Trophoblast cell (in vitro differentiated cells and primary cell): ENCODE measurements around the gene SCAMP2.

Experiments
- DNase-seq, 2 donors: peaks; one replicate each; pipeline ENCODE4 v3.0.0-alpha.2; 2016
- H2AFZ ChIP-seq: 2 replicates; pipeline ENCODE4 v1.6.1; 2013; ENCODE audit warnings: low read length, moderate library complexity, mild to moderate bottlenecking; ENCODE audit not compliant: insufficient read depth, poor library complexity
- H2AK5ac ChIP-seq: 2 replicates; pipeline ENCODE4 v1.6.1; 2013; ENCODE audit warnings: mild to moderate bottlenecking, low read length
- H2BK120ac ChIP-seq: 2 replicates; pipeline ENCODE4 v1.6.1; 2013; ENCODE audit warnings: low read length, mild to moderate bottlenecking, moderate library complexity; ENCODE audit not compliant: insufficient read depth, poor library complexity
- H2BK12ac ChIP-seq: 2 replicates; pipeline ENCODE4 v1.6.1; 2013; ENCODE audit warnings: mild to moderate bottlenecking, low read length, moderate library complexity
- H2BK5ac ChIP-seq: 2 replicates; pipeline ENCODE4 v1.6.1; 2013; ENCODE audit warnings: low read length, low read depth, moderate library complexity, mild to moderate bottlenecking; ENCODE audit not compliant: poor library complexity
- H3K14ac ChIP-seq: 2 replicates; pipeline ENCODE4 v1.6.1; 2013; ENCODE audit warnings: mild to moderate bottlenecking, low read length
- H3K18ac ChIP-seq: 2 replicates; pipeline ENCODE4 v1.6.1; 2013; ENCODE audit warnings: mild to moderate bottlenecking, low read length
- H3K23ac ChIP-seq: 2 replicates; pipeline ENCODE4 v1.6.1; 2013; ENCODE audit warnings: low read length
- H3K27ac ChIP-seq: 2 replicates; pipeline ENCODE4 v1.5.1; 2013; ENCODE audit warnings: low read depth, mild to moderate bottlenecking, inconsistent platforms, low read length, moderate library complexity
- H3K27me3 ChIP-seq: 2 replicates; pipeline ENCODE4 v1.6.1; 2013; ENCODE audit warnings: inconsistent platforms, mild to moderate bottlenecking, low read length, moderate library complexity; ENCODE audit not compliant: insufficient read depth
- H3K36me3 ChIP-seq, 2 experiments: 1 replicate in 1 of 2; 2 replicates in 1 of 2; pipeline ENCODE4 v1.6.1; 2013; ENCODE audit warnings: low read length in 2 of 2, mild to moderate bottlenecking in 2 of 2, moderate library complexity in 1 of 2; ENCODE audit not compliant: insufficient read depth in 2 of 2, control insufficient read depth in 1 of 2
- H3K4ac ChIP-seq: 2 replicates; pipeline ENCODE4 v1.6.1; 2013; ENCODE audit warnings: low read depth, mild to moderate bottlenecking, low read length, moderate library complexity
- H3K4me1 ChIP-seq, 2 experiments: 1 replicate in 1 of 2; 2 replicates in 1 of 2; pipeline ENCODE4 v1.6.1; 2013; ENCODE audit warnings: low read length in 2 of 2, mild to moderate bottlenecking in 2 of 2, moderate library complexity in 1 of 2; ENCODE audit not compliant: insufficient read depth in 2 of 2, control insufficient read depth in 1 of 2
- H3K4me2 ChIP-seq: 2 replicates; pipeline ENCODE4 v1.6.1; 2013; ENCODE audit warnings: inconsistent platforms, mild to moderate bottlenecking, low read length, moderate library complexity
- H3K4me3 ChIP-seq: 2 replicates; pipeline ENCODE4 v1.5.1; 2013; ENCODE audit warnings: mild to moderate bottlenecking, low read depth, low read length, inconsistent platforms
- H3K79me1 ChIP-seq: one replicate; pipeline ENCODE4 v1.6.1; 2013; ENCODE audit warnings: low read length
- H3K79me2 ChIP-seq: 2 replicates; pipeline ENCODE4 v1.6.1; 2013; ENCODE audit warnings: low read length, mild to moderate bottlenecking; ENCODE audit not compliant: control insufficient read depth, insufficient read depth, poor library complexity
- H3K9ac ChIP-seq: 2 replicates; pipeline ENCODE4 v1.6.1; 2013; ENCODE audit warnings: mild to moderate bottlenecking, low read length
- H3K9me3 ChIP-seq: 2 replicates; pipeline ENCODE4 v1.6.1; 2013; ENCODE audit warnings: low read depth, mild to moderate bottlenecking, control low read depth, inconsistent platforms, low read length; ENCODE audit not compliant: insufficient read depth
- H4K12ac ChIP-seq: 2 replicates; pipeline ENCODE4 v1.6.1; 2013; ENCODE audit warnings: low read depth, mild to moderate bottlenecking, low read length, moderate library complexity
- H4K8ac ChIP-seq: 2 replicates; pipeline ENCODE4 v1.6.1; 2013; ENCODE audit warnings: low read depth, mild to moderate bottlenecking, low read length, moderate library complexity
- H4K91ac ChIP-seq: one replicate; pipeline ENCODE4 v1.6.1; 2013; ENCODE audit warnings: low read depth, mild to moderate bottlenecking, low read length, moderate library complexity
- WGBS: extraction: QIAGEN DNeasy Blood & Tissue Kit; methylation state at CpG from one replicate; pipeline ENCODE4 v1.1.7; 2013; ENCODE audit warnings: missing lambda C conversion rate; ENCODE audit not compliant: insufficient read length, insufficient coverage; ENCODE audit errors: extremely low coverage; 5-methylcytosine and 5-hydroxymethylcytosine counted together

The SCAMP2 gene

GRCh38 chr15:74844319-74845207, 28.6 kb downstream of the SCAMP2 start:
- DNase-seq, result no peak
- Histone ChIP-seq H3K23ac (no peak overlapping the region), H3K9ac (no peak overlapping the region), H3K14ac (no peak overlapping the region), H3K36me3 (peaks cover 27 to 33% of the 10 kb centered on the region in 2 experiments), H3K79me1 (peaks cover 6% of the 10 kb centered on the region), H3K4ac (no peak overlapping the region), H3K9me3 (no peaks in the 10 kb centered on the region), H2AK5ac (no peak overlapping the region), H4K12ac (no peak overlapping the region), H3K4me3 (no peak overlapping the region), H2BK5ac (no peak overlapping the region), H2AFZ (no peak overlapping the region), H2BK120ac (no peak overlapping the region), H2BK12ac (no peak overlapping the region), H3K27ac (peak overlapping the region; percentile 2), H4K91ac (no peak overlapping the region), H3K27me3 (no peaks in the 10 kb centered on the region), H4K8ac (no peak overlapping the region), H3K79me2 (peaks cover 3% of the 10 kb centered on the region), H3K4me2 (no peak overlapping the region), H3K4me1 (peaks cover 11 to 12% of the 10 kb centered on the region in 2 experiments), H3K18ac (no peak overlapping the region)
- no CpG with 5 or more reads among the region's 12 CpGs for WGBS

GRCh38 chr15:74843891-74844299, 29.3 kb downstream of the SCAMP2 start:
- peaks cover 27 to 33% of the 10 kb centered on the region in 2 experiments for H3K36me3 ChIP-seq
- H3K9ac ChIP-seq, result no peak overlapping the region
- H3K4me2 ChIP-seq, result no peak overlapping the region
- H3K23ac ChIP-seq, result no peak overlapping the region
- no peak overlapping the region for H3K14ac ChIP-seq
- H2BK5ac ChIP-seq, result no peak overlapping the region
- no peak overlapping the region for H2BK12ac ChIP-seq
- no peak overlapping the region for H2AK5ac ChIP-seq
- H3K18ac ChIP-seq, result no peak overlapping the region
- no peaks in the 10 kb centered on the region for H3K9me3 ChIP-seq
- no peak overlapping the region for H3K4ac ChIP-seq
- peak in 1 of 2 donors; percentile 31 for DNase-seq
- H3K79me1 ChIP-seq, result peaks cover 6% of the 10 kb centered on the region
- no peak overlapping the region for H2BK120ac ChIP-seq
- H3K27ac ChIP-seq, result no peak overlapping the region
- no peak overlapping the region for H4K12ac ChIP-seq
- H3K4me3 ChIP-seq, result no peak overlapping the region
- H3K27me3 ChIP-seq, result no peaks in the 10 kb centered on the region
- H3K79me2 ChIP-seq, result peaks cover 3% of the 10 kb centered on the region
- no peak overlapping the region for H2AFZ ChIP-seq
- no CpG with 5 or more reads among the region's 12 CpGs for WGBS
- no peak overlapping the region for H4K91ac ChIP-seq
- H3K4me1 ChIP-seq, result peaks cover 11 to 12% of the 10 kb centered on the region in 2 experiments
- H4K8ac ChIP-seq, result no peak overlapping the region

- H3K9me3 ChIP-seq, result no peaks in the 10 kb centered on the region
- H2AK5ac ChIP-seq, result peak overlapping the region; percentile 60
- no peak for DNase-seq
- H3K18ac ChIP-seq, result peak overlapping the region; percentile 60
- H2BK5ac ChIP-seq, result peak overlapping the region; percentile 78
- H3K79me1 ChIP-seq, result peaks cover 6% of the 10 kb centered on the region
- H3K23ac ChIP-seq, result no peak overlapping the region
- H3K4ac ChIP-seq, result peak overlapping the region; percentile 48
- no peaks in the 10 kb centered on the region for H3K27me3 ChIP-seq
- H3K9ac ChIP-seq, result peak overlapping the region; percentile 90
- peak overlapping the region; percentile 63 for H3K4me3 ChIP-seq
- peak overlapping the region; percentile 95 for H3K4me2 ChIP-seq
- H2BK120ac ChIP-seq, result peak overlapping the region; percentile 39
- H3K4me1 ChIP-seq, result peaks cover 11 to 12% of the 10 kb centered on the region in 2 experiments
- no peak overlapping the region for H2BK12ac ChIP-seq
- peak overlapping the region; percentile 56 for H2AFZ ChIP-seq
- H4K91ac ChIP-seq, result peak overlapping the region; percentile 64
- peak overlapping the region; percentile 72 for H3K14ac ChIP-seq
- peak overlapping the region; percentile 81 for H4K12ac ChIP-seq
- H3K36me3 ChIP-seq, result peaks cover 24 to 30% of the 10 kb centered on the region in 2 experiments
- peak overlapping the region; percentile 70 for H4K8ac ChIP-seq
- WGBS, result no CpG with 5 or more reads among the region's 18 CpGs
- H3K27ac ChIP-seq, result peak overlapping the region; percentile 72
- peaks cover 3% of the 10 kb centered on the region for H3K79me2 ChIP-seq
Measured at GRCh38 chr15:74843445-74843828, 29.7 kb downstream of the SCAMP2 start.

GRCh38 chr15:74842581-74843444, 30.4 kb downstream of the SCAMP2 start, which contains the start of gene ULK3:
Gene ULK3 (minus strand): TSS chr15:74843156. CDS start chr15:74843105, 51 bp downstream.
- Histone ChIP-seq H2AK5ac (peak within 1 kb of the TSS; percentile 60), H3K9me3 (no peaks in the 10 kb centered on the region), H3K9ac (peak within 1 kb of the TSS; percentile 90), H3K4ac (peak within 1 kb of the TSS; percentile 48), H2BK12ac (no peak within 1 kb of the TSS), H3K4me2 (peak within 1 kb of the TSS; percentile 95), H2BK5ac (peak within 1 kb of the TSS; percentile 78), H3K14ac (peak within 1 kb of the TSS; percentile 72), H4K8ac (peak within 1 kb of the TSS; percentile 92), H3K27ac (peak within 1 kb of the TSS; percentile 81), H2AFZ (peak within 1 kb of the TSS; percentile 84), H3K36me3 (peaks cover 18 to 24% of the 10 kb centered on the region in 2 experiments), H3K23ac (no peak within 1 kb of the TSS), H3K79me1 (peaks cover 6% of the 10 kb centered on the region), H3K4me3 (peak within 1 kb of the TSS; percentile 91), H4K91ac (peak within 1 kb of the TSS; percentile 85), H4K12ac (peak within 1 kb of the TSS; percentile 81), H3K27me3 (no peaks in the 10 kb centered on the region), H2BK120ac (peak within 1 kb of the TSS; percentile 55), H3K18ac (peak within 1 kb of the TSS; percentile 67), H3K79me2 (peaks cover 3% of the 10 kb centered on the region), H3K4me1 (peaks cover 11 to 12% of the 10 kb centered on the region in 2 experiments)
- DNase-seq, result peak; percentile 89 to 92
- no CpG with 5 or more reads among the region's 84 CpGs for WGBS
